ENCODE results near the gene RALGAPA2. TPM values are rescaled to one million over a fixed set of nuclear protein-coding genes. Genes with fewer than 3 reads are reported as not detected.

Gene RALGAPA2
- total and polyA plus RNA-seq, 10 donors, result 1.2 to 55.2 (median 29.4) TPM

DNA sequence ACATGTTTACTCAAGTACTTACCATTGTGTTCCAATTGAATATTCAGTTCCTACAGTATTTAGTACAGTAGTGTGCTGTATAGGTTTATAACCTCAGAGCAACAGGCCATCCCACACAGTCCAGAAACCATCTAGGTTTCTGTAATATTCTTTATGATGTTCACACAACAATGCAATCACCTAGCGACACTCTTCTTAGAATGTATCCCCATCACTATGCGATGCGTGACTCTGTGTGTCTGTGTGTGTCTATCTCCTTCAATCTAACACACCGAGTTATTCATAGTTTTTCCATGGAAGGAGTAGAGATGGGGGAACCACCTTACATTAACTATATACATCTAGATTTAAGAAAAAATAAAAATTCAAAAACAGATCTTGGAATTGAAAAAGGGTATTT lies 182.8 kb downstream of the RALGAPA2 start:
- Histone ChIP-seq H3K27me3 (replicated peaks in 1 of 7) (no peaks in the 10 kb centered on the region), H3K36me3 (peaks cover 0 to 79% (median 20%) of the 10 kb centered on the region in 6 donors), H3K27ac (peak overlapping the region in 1 of 8 donors; percentile 3), H3K4me1 (no peaks in the 10 kb centered on the region), H3K9me3 (no peaks in the 10 kb centered on the region), H3K4me3 (no peak overlapping the region)
- TF ChIP-seq POLR2A (IDR thresholded peaks at IDR 0.05) (no peak), POLR2AphosphoS5 (IDR thresholded peaks at IDR 0.05) (no peak)
- TF ChIP-seq, protein P1, sequence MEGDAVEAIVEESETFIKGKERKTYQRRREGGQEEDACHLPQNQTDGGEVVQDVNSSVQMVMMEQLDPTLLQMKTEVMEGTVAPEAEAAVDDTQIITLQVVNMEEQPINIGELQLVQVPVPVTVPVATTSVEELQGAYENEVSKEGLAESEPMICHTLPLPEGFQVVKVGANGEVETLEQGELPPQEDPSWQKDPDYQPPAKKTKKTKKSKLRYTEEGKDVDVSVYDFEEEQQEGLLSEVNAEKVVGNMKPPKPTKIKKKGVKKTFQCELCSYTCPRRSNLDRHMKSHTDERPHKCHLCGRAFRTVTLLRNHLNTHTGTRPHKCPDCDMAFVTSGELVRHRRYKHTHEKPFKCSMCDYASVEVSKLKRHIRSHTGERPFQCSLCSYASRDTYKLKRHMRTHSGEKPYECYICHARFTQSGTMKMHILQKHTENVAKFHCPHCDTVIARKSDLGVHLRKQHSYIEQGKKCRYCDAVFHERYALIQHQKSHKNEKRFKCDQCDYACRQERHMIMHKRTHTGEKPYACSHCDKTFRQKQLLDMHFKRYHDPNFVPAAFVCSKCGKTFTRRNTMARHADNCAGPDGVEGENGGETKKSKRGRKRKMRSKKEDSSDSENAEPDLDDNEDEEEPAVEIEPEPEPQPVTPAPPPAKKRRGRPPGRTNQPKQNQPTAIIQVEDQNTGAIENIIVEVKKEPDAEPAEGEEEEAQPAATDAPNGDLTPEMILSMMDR (IDR thresholded peaks at IDR 0.05 in 8 of 11, conservative IDR thresholded peaks at IDR 0.05 in 3 of 11), result no peak
- intact Hi-C loops (cut with DNase I; ENCODE audit: low total_unique reads), result no loop called here
- 93 to 97% (median 96%) methylated on average over 4 of the region's 4 CpGs for WGBS, 5 donors
- DNase-seq, result no peak

DNA sequence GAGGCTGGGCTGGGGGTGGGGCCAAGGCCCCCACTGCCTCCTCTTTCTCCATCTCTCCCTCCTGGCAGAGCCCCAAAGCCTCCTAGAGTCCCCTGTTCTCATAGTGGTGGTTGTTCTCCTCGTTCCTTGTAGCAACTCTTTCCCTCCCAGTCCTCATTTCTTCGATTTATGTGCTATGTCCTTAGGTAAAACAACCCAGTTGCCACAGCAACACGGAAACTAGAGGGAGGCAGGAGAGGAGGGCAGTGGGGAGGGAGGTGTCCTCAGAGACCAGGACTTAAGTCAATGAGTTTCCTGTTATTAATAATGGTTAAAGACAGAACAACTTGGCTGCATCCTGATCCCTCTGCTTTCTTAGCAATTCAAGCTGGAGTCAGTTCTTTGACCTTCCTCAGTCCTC lies 183.6 kb downstream of the RALGAPA2 start:
- no peak for DNase-seq

GRCh38 chr20:20527661-20528060 lies 184.8 kb downstream of the RALGAPA2 start:
- 96 to 99% (median 98%) methylated on average over 4 of the region's 4 CpGs for WGBS, 5 donors
- TF ChIP-seq POLR2A (IDR thresholded peaks at IDR 0.05), result no peak
- TF ChIP-seq, protein P1 (IDR thresholded peaks at IDR 0.05 in 8 of 11, conservative IDR thresholded peaks at IDR 0.05 in 3 of 11), result no peak
- no peak for TF ChIP-seq POLR2AphosphoS5 (IDR thresholded peaks at IDR 0.05)
- H3K27me3 ChIP-seq (replicated peaks in 1 of 7), result no peaks in the 10 kb centered on the region
- H3K4me1 ChIP-seq, result no peaks in the 10 kb centered on the region
- intact Hi-C loops (cut with DNase I; ENCODE audit: low total_unique reads), result no loop called here
- H3K9me3 ChIP-seq, result no peaks in the 10 kb centered on the region
- no peak for DNase-seq
- H3K36me3 ChIP-seq, result peaks cover 0 to 96% (median 20%) of the 10 kb centered on the region in 6 donors
- H3K4me3 ChIP-seq, result no peak overlapping the region
- peak overlapping the region in 1 of 8 donors; percentile 57 for H3K27ac ChIP-seq

More for the DNA sequence above, 183.6 kb downstream of the RALGAPA2 start:
- H3K9me3 ChIP-seq, result no peaks in the 10 kb centered on the region
- H3K4me1 ChIP-seq, result no peaks in the 10 kb centered on the region
- peaks cover 0 to 84% (median 20%) of the 10 kb centered on the region in 6 donors for H3K36me3 ChIP-seq
- H3K4me3 ChIP-seq, result no peak overlapping the region
- intact Hi-C loops (cut with DNase I; ENCODE audit: low total_unique reads), result no loop called here
- WGBS, 5 donors, result 59 to 78% (median 68%) methylated on average over 3 of the region's 3 CpGs
- no peaks in the 10 kb centered on the region for H3K27me3 ChIP-seq (replicated peaks in 1 of 7)
- peak overlapping the region in 3 of 8 donors; percentile 31 to 57 (median 44) for H3K27ac ChIP-seq
- TF ChIP-seq, protein P1 (IDR thresholded peaks at IDR 0.05 in 8 of 11, conservative IDR thresholded peaks at IDR 0.05 in 3 of 11), result no peak
- TF ChIP-seq POLR2AphosphoS5 (IDR thresholded peaks at IDR 0.05), result no peak
- TF ChIP-seq POLR2A (IDR thresholded peaks at IDR 0.05), result no peak

DNA sequence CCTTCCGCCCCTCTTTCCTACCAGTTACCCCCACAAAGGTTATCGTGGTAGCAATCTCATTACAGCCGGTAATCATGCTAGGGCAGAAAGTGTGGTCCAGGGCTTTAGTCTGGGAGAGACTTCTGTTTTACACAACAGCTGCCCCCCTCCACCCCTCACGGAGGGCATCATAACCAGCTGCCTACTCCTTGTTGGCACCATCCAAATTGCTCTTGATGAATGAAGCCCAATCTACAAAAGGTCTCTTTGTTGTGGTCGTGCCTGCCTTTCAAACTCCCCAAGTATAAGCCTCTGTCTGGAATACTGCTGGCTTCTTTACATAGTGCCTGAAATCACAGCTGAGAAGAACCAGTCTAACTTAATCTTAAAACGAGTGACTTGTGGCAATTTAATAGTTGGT lies 186.7 kb downstream of the RALGAPA2 start:
- intact Hi-C loops (cut with DNase I; ENCODE audit: low total_unique reads), result no loop called here
- WGBS, 5 donors, result 87 to 92% (median 88%) methylated on average over 6 of the region's 6 CpGs

More for the DNA sequence above, 186.7 kb downstream of the RALGAPA2 start:
- H3K4me3 ChIP-seq, result no peak overlapping the region
- no peaks in the 10 kb centered on the region for H3K4me1 ChIP-seq
- peaks cover 0 to 94% (median 14%) of the 10 kb centered on the region in 6 donors for H3K36me3 ChIP-seq
- TF ChIP-seq, protein P1 (IDR thresholded peaks at IDR 0.05 in 8 of 11, conservative IDR thresholded peaks at IDR 0.05 in 3 of 11), result no peak
- no peak for TF ChIP-seq POLR2A (IDR thresholded peaks at IDR 0.05)
- no peak for TF ChIP-seq POLR2AphosphoS5 (IDR thresholded peaks at IDR 0.05)
- H3K27me3 ChIP-seq (replicated peaks in 1 of 7), result no peaks in the 10 kb centered on the region
- H3K27ac ChIP-seq, result peak overlapping the region in 4 of 8 donors; percentile 25 to 36 (median 30)
- DNase-seq, result no peak
- H3K9me3 ChIP-seq, result no peaks in the 10 kb centered on the region

Measured in spleen (tissue), 11 donors.